ENCODE data around the gene NR1H2.

- TF ChIP-seq CTCF (IDR thresholded peaks at IDR 0.05; ENCODE audit: low read depth, low read length) (no peak), EZH2phosphoT487 (IDR thresholded peaks at IDR 0.05; ENCODE audit: low read depth) (no peak)
These were observed 49.2 kb upstream of the NR1H2 start for GRCh38 chr19:50327013-50327412.
